K562 (cell line): Measurements from ENCODE around the gene AGFG1. TPM values are rescaled to one million over a fixed set of nuclear protein-coding genes. Genes with fewer than 3 reads are reported as not detected.

Experiments used
- GABPB2 ChIP-seq: fragments of 250-450 bp; sonication (Bioruptor Pico); conservative IDR thresholded peaks from 2 replicates; pipeline ENCODE4 v1.5.1; 2021; ENCODE audit warnings: mild to moderate bottlenecking
- HES1 ChIP-seq: fragments of 450-650 bp; IDR thresholded peaks from 2 replicates; pipeline ENCODE4 v1.6.1; 2016; ENCODE audit warnings: low read depth, mild to moderate bottlenecking, moderate library complexity
- MEF2D ChIP-seq: conservative IDR thresholded peaks from 2 replicates; pipeline ENCODE4 v1.6.1; 2016; ENCODE audit warnings: low read depth, missing genetic modification characterization, missing compliant biosample characterization
- SRSF1 ChIP-seq: fragments of 200-400 bp; formaldehyde crosslinking; IDR thresholded peaks from 2 replicates; pipeline ENCODE4 v1.6.1; 2017; ENCODE audit warnings: mild to moderate bottlenecking, low read depth, low read length, moderate library complexity
- polyA plus RNA-seq, 8 experiments: library from polyadenylated mRNA; depleted of rRNA in 4 of 8; stranded (reverse) in 5 of 8; unstranded in 3 of 8; fragments of >200 nt; fragmentation: Nextera tagmentation in 2 of 8; fragmentation: Illumina TruSeq in 1 of 8; extraction: Ambion mirVana in 2 of 8; extraction: Trizol in 1 of 8; gene quantifications; 2 replicates each; pipeline versions ENCODE4 v1.2.1 to v1.2.3, GENCODE V29; 2011 to 2014; ENCODE audit warnings: inconsistent platforms in 1 of 8, missing spikeins in 1 of 8
- total RNA-seq, 7 experiments: library from RNA; depleted of rRNA in 6 of 7; stranded (reverse); fragments of >200 nt in 6 of 7; fragmentation: Illumina TruSeq in 2 of 7; extraction: Trizol in 2 of 7; gene quantifications; 2 replicates each; pipeline versions ENCODE4 v1.2.1 to v1.2.3, GENCODE V29; 2011 to 2021; ENCODE audit warnings: low replicate concordance in 1 of 7
- TF ChIP-seq, protein P1 (sequence below): fragments of 450-650 bp; IDR thresholded peaks from 2 replicates; pipeline ENCODE4 v1.6.1; 2016; ENCODE audit warnings: antibody characterized with exemption
- TF ChIP-seq, protein P2 (sequence below): fragments of 450-650 bp; IDR thresholded peaks from 2 replicates; pipeline ENCODE4 v1.6.1; 2017; ENCODE audit warnings: antibody characterized with exemption, mild to moderate bottlenecking

Gene AGFG1
- total and polyA plus RNA-seq, 9 of the 15 experiments (the other 6 are each of a cell fraction or from before 2014, with no cell fraction given), result 11.2 to 97.5 (median 36.0) TPM

DNA sequence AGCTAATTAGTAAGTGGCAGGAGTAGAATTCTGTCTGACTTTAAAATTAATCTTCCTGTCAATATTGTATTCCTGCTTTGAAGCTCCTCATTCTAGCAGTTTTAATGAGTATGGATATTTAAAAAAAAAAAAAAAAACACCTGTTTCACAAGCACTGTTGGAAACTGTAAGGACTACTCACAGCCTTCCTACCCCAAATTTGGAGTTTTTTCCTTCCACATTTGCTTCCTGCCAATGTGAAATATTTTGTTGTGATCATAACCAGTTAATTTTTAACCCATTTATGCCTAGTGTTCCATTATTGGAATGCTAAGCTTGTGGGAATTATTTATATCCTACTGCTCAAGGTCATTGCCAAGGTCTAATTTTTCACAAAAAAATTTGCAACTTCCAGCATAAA lies 90.6 kb downstream of the AGFG1 start (continued):
- TF ChIP-seq GABPB2 (CRISPR knock-in tag) (no peak), HES1 (no peak), SRSF1 (no peak), MEF2D (tag) (no peak)
- TF ChIP-seq, protein P1, sequence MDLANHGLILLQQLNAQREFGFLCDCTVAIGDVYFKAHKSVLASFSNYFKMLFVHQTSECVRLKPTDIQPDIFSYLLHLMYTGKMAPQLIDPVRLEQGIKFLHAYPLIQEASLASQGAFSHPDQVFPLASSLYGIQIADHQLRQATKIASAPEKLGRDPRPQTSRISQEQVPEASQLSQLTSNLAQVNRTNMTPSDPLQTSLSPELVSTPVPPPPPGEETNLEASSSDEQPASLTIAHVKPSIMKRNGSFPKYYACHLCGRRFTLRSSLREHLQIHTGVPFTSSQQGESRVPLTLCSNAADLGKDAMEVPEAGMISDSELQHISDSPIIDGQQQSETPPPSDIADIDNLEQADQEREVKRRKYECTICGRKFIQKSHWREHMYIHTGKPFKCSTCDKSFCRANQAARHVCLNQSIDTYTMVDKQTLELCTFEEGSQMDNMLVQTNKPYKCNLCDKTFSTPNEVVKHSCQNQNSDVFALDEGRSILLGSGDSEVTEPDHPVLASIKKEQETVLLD, result no peak
- TF ChIP-seq, protein P2, sequence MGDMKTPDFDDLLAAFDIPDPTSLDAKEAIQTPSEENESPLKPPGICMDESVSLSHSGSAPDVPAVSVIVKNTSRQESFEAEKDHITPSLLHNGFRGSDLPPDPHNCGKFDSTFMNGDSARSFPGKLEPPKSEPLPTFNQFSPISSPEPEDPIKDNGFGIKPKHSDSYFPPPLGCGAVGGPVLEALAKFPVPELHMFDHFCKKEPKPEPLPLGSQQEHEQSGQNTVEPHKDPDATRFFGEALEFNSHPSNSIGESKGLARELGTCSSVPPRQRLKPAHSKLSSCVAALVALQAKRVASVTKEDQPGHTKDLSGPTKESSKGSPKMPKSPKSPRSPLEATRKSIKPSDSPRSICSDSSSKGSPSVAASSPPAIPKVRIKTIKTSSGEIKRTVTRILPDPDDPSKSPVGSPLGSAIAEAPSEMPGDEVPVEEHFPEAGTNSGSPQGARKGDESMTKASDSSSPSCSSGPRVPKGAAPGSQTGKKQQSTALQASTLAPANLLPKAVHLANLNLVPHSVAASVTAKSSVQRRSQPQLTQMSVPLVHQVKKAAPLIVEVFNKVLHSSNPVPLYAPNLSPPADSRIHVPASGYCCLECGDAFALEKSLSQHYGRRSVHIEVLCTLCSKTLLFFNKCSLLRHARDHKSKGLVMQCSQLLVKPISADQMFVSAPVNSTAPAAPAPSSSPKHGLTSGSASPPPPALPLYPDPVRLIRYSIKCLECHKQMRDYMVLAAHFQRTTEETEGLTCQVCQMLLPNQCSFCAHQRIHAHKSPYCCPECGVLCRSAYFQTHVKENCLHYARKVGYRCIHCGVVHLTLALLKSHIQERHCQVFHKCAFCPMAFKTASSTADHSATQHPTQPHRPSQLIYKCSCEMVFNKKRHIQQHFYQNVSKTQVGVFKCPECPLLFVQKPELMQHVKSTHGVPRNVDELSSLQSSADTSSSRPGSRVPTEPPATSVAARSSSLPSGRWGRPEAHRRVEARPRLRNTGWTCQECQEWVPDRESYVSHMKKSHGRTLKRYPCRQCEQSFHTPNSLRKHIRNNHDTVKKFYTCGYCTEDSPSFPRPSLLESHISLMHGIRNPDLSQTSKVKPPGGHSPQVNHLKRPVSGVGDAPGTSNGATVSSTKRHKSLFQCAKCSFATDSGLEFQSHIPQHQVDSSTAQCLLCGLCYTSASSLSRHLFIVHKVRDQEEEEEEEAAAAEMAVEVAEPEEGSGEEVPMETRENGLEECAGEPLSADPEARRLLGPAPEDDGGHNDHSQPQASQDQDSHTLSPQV, result no peak
